Left lung (tissue), 14 donors: Measurements from ENCODE around the gene NRL. TPM values are rescaled to one million over a fixed set of nuclear protein-coding genes. Genes with fewer than 3 reads are reported as not detected.
A peak's percentile ranks its signal among the peaks of the same experiment; 100 is the strongest.

Experiments
- ATAC-seq: fragments of 200-7000 bp; cut with Tn5 transposase; one replicate; pipeline ENCODE4 v1.9.1; 2020; ENCODE audit warnings: moderate library complexity
- DNase-seq, 4 donors: peaks; one replicate each; pipeline ENCODE4 v3.0.0-alpha.2; 2013 to 2020
- H3K27ac ChIP-seq, 2 donors: fragments of 200-600 bp; sonication (generic) in 1 of 2; one replicate each; pipeline versions ENCODE4 v1.5.0 to v1.8.0; 2020 to 2021
- H3K27me3 ChIP-seq, 2 donors: fragments of 200-600 bp; sonication (generic) in 1 of 2; one replicate each; pipeline versions ENCODE4 v1.5.0 to v1.8.0; 2020 to 2021
- H3K36me3 ChIP-seq, 2 donors: fragments of 200-600 bp; sonication (generic) in 1 of 2; one replicate each; pipeline versions ENCODE4 v1.5.0 to v1.8.0; 2020 to 2021
- H3K4me1 ChIP-seq, 2 donors: fragments of 200-600 bp; one replicate each; pipeline ENCODE4 v1.8.0; 2021
- H3K4me3 ChIP-seq, 2 donors: fragments of 200-600 bp; sonication (generic) in 1 of 2; one replicate each; pipeline versions ENCODE4 v1.5.0 to v1.8.0; 2020 to 2021; ENCODE audit warnings: mild to moderate bottlenecking in 1 of 2
- H3K9me3 ChIP-seq, 2 donors: fragments of 200-600 bp; sonication (generic) in 1 of 2; one replicate each; pipeline versions ENCODE4 v1.5.0 to v1.8.0; 2020 to 2021
- CTCF ChIP-seq, 2 donors: fragments of 200-600 bp; sonication (generic) in 1 of 2; IDR thresholded peaks; one replicate each; pipeline versions ENCODE4 v1.5.0 to v1.8.0; 2021; ENCODE audit warnings: antibody characterized with exemption in 2 of 2
- intact Hi-C, 2 donors: fragments of 100-400 bp; cut with DNase I; formaldehyde crosslinking; loops; one replicate each; pipeline versions ENCODE4 v1.11.2 to v1.14.2; 2022
- long read RNA-seq, 12 donors: library from polyadenylated mRNA in 2 of 12; unstranded in 2 of 12; transcript quantifications; one replicate each; pipeline ENCODE4 v2.0.0 and lab custom pipeline, GENCODE V29; 2019 to 2026
- polyA plus RNA-seq, 6 donors: library from polyadenylated mRNA; unstranded; fragments of 120-200 nt; gene quantifications; one replicate each; pipeline ENCODE4 v1.2.1, GENCODE V29; 2013; ENCODE audit not compliant: insufficient read length in 6 of 6
- total RNA-seq, 2 donors: library from RNA; stranded (reverse); fragmentation: NEBNext Ultra II Directional; extraction: Animal tissue kit (Norgen Biotek cat#: 25700); gene quantifications; one replicate each; pipeline ENCODE4 v1.2.1, GENCODE V29; 2021
- donor health status: DM: no; HTN: yes; CAD: no.
- donor health status: DM: no; HTN: no; CAD: no.

The NRL gene
- total RNA-seq, result 1 to 10 TPM; 1.6 to 2.7 TPM
- 1 to 10 TPM in 5 of 6 donors, under 1 TPM in 1; 0.97 to 1.8 (median 1.4) TPM for polyA plus RNA-seq
- long read RNA-seq, donor 1, partial matches to known transcripts, result 60 of 76 reads
- long read RNA-seq, donor 1, other reads (novel, unspliced or antisense), result 16 of 76 reads
- long read RNA-seq, donor 2, partial matches to known transcripts, result 560 of 865 reads
- long read RNA-seq, donor 2, other reads (novel, unspliced or antisense), result 304 of 865 reads
- long read RNA-seq, donor 3, partial matches to known transcripts, result 31 of 43 reads
- long read RNA-seq, donor 3, other reads (novel, unspliced or antisense), result 12 of 43 reads
- long read RNA-seq, donor 4, partial matches to known transcripts, result 0 of 3 reads
- long read RNA-seq, donor 4, other reads (novel, unspliced or antisense), result 3 of 3 reads
- long read RNA-seq, donor 5, partial matches to known transcripts, result 586 of 609 reads
- long read RNA-seq, donor 5, other reads (novel, unspliced or antisense), result 23 of 609 reads
- long read RNA-seq, donor 6, partial matches to known transcripts, result 20 of 33 reads
- long read RNA-seq, donor 6, other reads (novel, unspliced or antisense), result 13 of 33 reads
- long read RNA-seq, donor 7, partial matches to known transcripts, result 6 of 6 reads
- long read RNA-seq, donor 7, other reads (novel, unspliced or antisense), result 0 of 6 reads
- long read RNA-seq, donor 8, partial matches to known transcripts, result 587 of 621 reads
- long read RNA-seq, donor 8, other reads (novel, unspliced or antisense), result 34 of 621 reads
- long read RNA-seq, donor 9, result 0 reads
- long read RNA-seq, donor 10, partial matches to known transcripts, result 0 of 5 reads
- long read RNA-seq, donor 10, other reads (novel, unspliced or antisense), result 3 of 5 reads
- long read RNA-seq, donor 11, partial matches to known transcripts, result 15 of 15 reads
- long read RNA-seq, donor 11, other reads (novel, unspliced or antisense), result 0 of 15 reads
- long read RNA-seq, donor 12, partial matches to known transcripts, result 27 of 36 reads
- long read RNA-seq, donor 12, other reads (novel, unspliced or antisense), result 9 of 36 reads

GRCh38 chr14:24114532-24115421 is at the start of gene NRL, which contains the start of gene DCAF11:
NRL (minus strand) TSS chr14:24114949; CDS start chr14:24082848, 32,101 bp downstream.
DCAF11 (plus strand) TSS chr14:24114777; CDS start chr14:24115595, 818 bp downstream.
- H3K4me1 ChIP-seq, result peaks cover 6 to 30% of the 10 kb centered on the region in 2 donors
- ATAC-seq (peak; percentile 93), DNase-seq (peak; percentile 97 to 100 (median 99))
- peaks cover 0 to 29% of the 10 kb centered on the region in 2 donors for H3K36me3 ChIP-seq
- H3K4me3 ChIP-seq, result peak within 1 kb of the TSS; percentile 60 to 88
- H3K27ac ChIP-seq, result peak within 1 kb of the TSS; percentile 99 to 100
- no peaks in the 10 kb centered on the region for H3K9me3 ChIP-seq
- TF ChIP-seq CTCF (IDR thresholded peaks at IDR 0.05), result no peak
- intact Hi-C loops, result no loop called here
- no peaks in the 10 kb centered on the region for H3K27me3 ChIP-seq

GRCh38 chr14:24162093-24162492 is 47.3 kb upstream of the NRL start:
- peak overlapping the region; percentile 80 to 87 for H3K4me3 ChIP-seq
- TF ChIP-seq CTCF (IDR thresholded peaks at IDR 0.05), result no peak
- peaks cover 14 to 61% of the 10 kb centered on the region in 2 donors for H3K4me1 ChIP-seq
- H3K36me3 ChIP-seq, result peaks cover 0 to 86% of the 10 kb centered on the region in 2 donors
- DNase-seq (peak in 1 of 4 donors; percentile 53), ATAC-seq (no peak)
- H3K27ac ChIP-seq, result peak overlapping the region in 1 of 2 donors; percentile 96
- intact Hi-C loops, result no loop called here
- no peaks in the 10 kb centered on the region for H3K9me3 ChIP-seq
- no peaks in the 10 kb centered on the region for H3K27me3 ChIP-seq

- Histone ChIP-seq H3K27me3 (no peaks in the 10 kb centered on the region), H3K36me3 (peaks cover 0 to 86% of the 10 kb centered on the region in 2 donors), H3K4me3 (peak within 1 kb of the TSS; percentile 80 to 87), H3K9me3 (no peaks in the 10 kb centered on the region), H3K27ac (peak within 1 kb of the TSS; percentile 93 to 96), H3K4me1 (peaks cover 14 to 51% of the 10 kb centered on the region in 2 donors)
- ATAC-seq, result peak; percentile 96
- intact Hi-C loops, result no loop called here
- TF ChIP-seq CTCF (IDR thresholded peaks at IDR 0.05), result peak; percentile 94 to 96
- DNase-seq, result peak; percentile 91 to 95 (median 94)
Measured at GRCh38 chr14:24160850-24161804, 46.4 kb upstream of the NRL start, which contains the start of gene IRF9. IRF9 (plus strand) TSS chr14:24161265; CDS start chr14:24162145, 880 bp downstream.

GRCh38 chr14:24160499-24160849 is 45.7 kb upstream of the NRL start:
- Histone ChIP-seq H3K4me3 (no peak overlapping the region), H3K27me3 (no peaks in the 10 kb centered on the region), H3K9me3 (no peaks in the 10 kb centered on the region), H3K36me3 (peaks cover 0 to 86% of the 10 kb centered on the region in 2 donors), H3K4me1 (peaks cover 14 to 45% of the 10 kb centered on the region in 2 donors), H3K27ac (peak overlapping the region; percentile 93 to 96)
- no peak for ATAC-seq
- intact Hi-C loops, result no loop called here
- DNase-seq, result no peak
- no peak for TF ChIP-seq CTCF (IDR thresholded peaks at IDR 0.05)
